Endodermal cell (in vitro differentiated cells): ENCODE data around the gene MAST2. TPM values are rescaled to one million over a fixed set of nuclear protein-coding genes. Genes with fewer than 3 reads are reported as not detected.

Experiments used
- DNase-seq: peaks from one replicate; pipeline ENCODE4 v3.0.0-alpha.2; 2017
- H3K27ac ChIP-seq: 2 replicates; pipeline ENCODE4 v1.5.1; 2013; ENCODE audit warnings: mild to moderate bottlenecking, low read depth, low read length, moderate library complexity
- H3K27me3 ChIP-seq: 2 replicates; pipeline ENCODE4 v1.6.1; 2013; ENCODE audit warnings: mild to moderate bottlenecking, low read length, moderate library complexity; ENCODE audit not compliant: insufficient read depth, control insufficient read depth, poor library complexity, severe bottlenecking
- H3K36me3 ChIP-seq: 2 replicates; pipeline ENCODE4 v1.7.0; 2013; ENCODE audit warnings: mild to moderate bottlenecking, low read length, moderate library complexity; ENCODE audit not compliant: control insufficient read depth, insufficient read depth
- H3K4me1 ChIP-seq: one replicate; pipeline ENCODE4 v1.7.0; 2013; ENCODE audit warnings: low read length; ENCODE audit not compliant: control insufficient read depth, insufficient read depth
- H3K4me3 ChIP-seq: 2 replicates; pipeline ENCODE4 v1.5.1; 2013; ENCODE audit warnings: mild to moderate bottlenecking, low read length, moderate library complexity
- H3K9ac ChIP-seq: 2 replicates; pipeline ENCODE4 v1.6.1; 2013; ENCODE audit warnings: mild to moderate bottlenecking, low read length, moderate library complexity; ENCODE audit not compliant: poor library complexity, severe bottlenecking; ENCODE audit errors: extremely low read depth
- H3K9me3 ChIP-seq: 2 replicates; pipeline ENCODE4 v1.6.1; 2013; ENCODE audit warnings: mild to moderate bottlenecking, low read length, moderate library complexity; ENCODE audit not compliant: control insufficient read depth
- H3K27ac Mint-ChIP-seq: 2 replicates; pipeline ENCODE4 v1.8.0; 2020; ENCODE audit warnings: mixed read lengths
- H3K27me3 Mint-ChIP-seq: 2 replicates; pipeline ENCODE4 v1.8.0; 2021; ENCODE audit warnings: mild to moderate bottlenecking, mixed read lengths; ENCODE audit not compliant: insufficient read depth
- H3K36me3 Mint-ChIP-seq: 2 replicates; pipeline ENCODE4 v1.8.0; 2020; ENCODE audit warnings: low read depth, mixed read lengths
- H3K4me1 Mint-ChIP-seq: 2 replicates; pipeline ENCODE4 v1.8.0; 2020; ENCODE audit warnings: mixed read lengths
- H3K4me3 Mint-ChIP-seq: 2 replicates; pipeline ENCODE4 v1.8.0; 2020; ENCODE audit warnings: mild to moderate bottlenecking, moderate library complexity, mixed read lengths
- H3K9me3 Mint-ChIP-seq: 2 replicates; pipeline ENCODE4 v1.8.0; 2020; ENCODE audit warnings: mild to moderate bottlenecking, mixed read lengths
- CTCF ChIP-seq: fragments of 200-600 bp; sonication (generic); conservative IDR thresholded peaks from 2 replicates; pipeline ENCODE4 v1.5.0; 2021; ENCODE audit warnings: antibody characterized with exemption, mild to moderate bottlenecking
- WGBS, 2 experiments: methylation state at CpG; one replicate each; pipeline versions ENCODE4 v1.1.5 to v1.1.7; 2013; ENCODE audit warnings: missing lambda C conversion rate in 2 of 2, mixed read lengths in 1 of 2; ENCODE audit not compliant: insufficient coverage in 1 of 2, insufficient read length in 1 of 2; 5-methylcytosine and 5-hydroxymethylcytosine counted together
- total RNA-seq, 2 donors: library from RNA; stranded (reverse); fragmentation: NEBNext Ultra II Directional in 1 of 2; extraction: Animal tissue kit (Norgen Biotek cat#: 25700) in 1 of 2; gene quantifications; 2 replicates in 1 of 2; 3 replicates in 1 of 2; pipeline ENCODE4 v1.2.1, GENCODE V29; 2021

The MAST2 gene
- total RNA-seq, 2 donors from 2014 or later, result 46.3 to 60.7 TPM

- H3K36me3 Mint-ChIP-seq, result peaks cover 36% of the 10 kb centered on the region
- H3K9me3 ChIP-seq, result peaks cover 27% of the 10 kb centered on the region
- H3K27me3 ChIP-seq, result no peaks in the 10 kb centered on the region
- H3K4me3 Mint-ChIP-seq, result no peak overlapping the region
- H3K4me1 Mint-ChIP-seq, result no peaks in the 10 kb centered on the region
- H3K9ac ChIP-seq, result no peak overlapping the region
- no peak overlapping the region for H3K27ac ChIP-seq
- H3K4me1 ChIP-seq, result no peaks in the 10 kb centered on the region
- H3K27me3 Mint-ChIP-seq, result no peaks in the 10 kb centered on the region
- no peak for DNase-seq
- TF ChIP-seq CTCF, result no peak
- peaks cover 17% of the 10 kb centered on the region for H3K9me3 Mint-ChIP-seq
- H3K4me3 ChIP-seq, result no peak overlapping the region
- peak overlapping the region; percentile 52 for H3K27ac Mint-ChIP-seq
- WGBS, 2 experiments, result 74% methylated on average over 2 of the region's 2 CpGs; no CpG with 5 or more reads in 1 of the 2 experiments
- H3K36me3 ChIP-seq, result peaks cover 30% of the 10 kb centered on the region
Measured at GRCh38 chr1:45982359-45982758, 178.9 kb downstream of the MAST2 start.

GRCh38 chr1:45983967-45984366 lies 180.6 kb downstream of the MAST2 start:
- DNase-seq, result no peak
- Mint-ChIP-seq H3K36me3 (peaks cover 37% of the 10 kb centered on the region), H3K27me3 (no peaks in the 10 kb centered on the region), H3K27ac (no peak overlapping the region), H3K9me3 (peaks cover 11% of the 10 kb centered on the region), H3K4me1 (no peaks in the 10 kb centered on the region), H3K4me3 (no peak overlapping the region)
- H3K27ac ChIP-seq, result no peak overlapping the region
- peaks cover 25% of the 10 kb centered on the region for H3K36me3 ChIP-seq
- no peak overlapping the region for H3K9ac ChIP-seq
- H3K4me3 ChIP-seq, result no peak overlapping the region
- TF ChIP-seq CTCF, result no peak
- peaks cover 19% of the 10 kb centered on the region for H3K9me3 ChIP-seq
- no peaks in the 10 kb centered on the region for H3K4me1 ChIP-seq
- no peaks in the 10 kb centered on the region for H3K27me3 ChIP-seq

GRCh38 chr1:45987204-45987603 lies 183.8 kb downstream of the MAST2 start:
- 96% methylated on average over 4 of the region's 4 CpGs for WGBS, 2 experiments
- Mint-ChIP-seq H3K4me3 (no peak overlapping the region), H3K27me3 (no peaks in the 10 kb centered on the region), H3K36me3 (peaks cover 42% of the 10 kb centered on the region), H3K4me1 (no peaks in the 10 kb centered on the region), H3K9me3 (peaks cover 18% of the 10 kb centered on the region), H3K27ac (no peak overlapping the region)
- no peaks in the 10 kb centered on the region for H3K4me1 ChIP-seq
- no peak overlapping the region for H3K4me3 ChIP-seq
- no peaks in the 10 kb centered on the region for H3K27me3 ChIP-seq
- H3K27ac ChIP-seq, result no peak overlapping the region
- H3K36me3 ChIP-seq, result peaks cover 9% of the 10 kb centered on the region
- H3K9ac ChIP-seq, result no peak overlapping the region
- TF ChIP-seq CTCF, result no peak
- no peak for DNase-seq
- H3K9me3 ChIP-seq, result peaks cover 21% of the 10 kb centered on the region
